HuH-7 (cell line): ENCODE results near the gene SBNO2.
A peak's percentile ranks its signal among the peaks of the same experiment; 100 is the strongest.

ENCODE experiments used
- DNase-seq: peaks from one replicate; pipeline ENCODE4 v3.0.0; 2011; ENCODE audit warnings: low spot score

The SBNO2 gene

DNA sequence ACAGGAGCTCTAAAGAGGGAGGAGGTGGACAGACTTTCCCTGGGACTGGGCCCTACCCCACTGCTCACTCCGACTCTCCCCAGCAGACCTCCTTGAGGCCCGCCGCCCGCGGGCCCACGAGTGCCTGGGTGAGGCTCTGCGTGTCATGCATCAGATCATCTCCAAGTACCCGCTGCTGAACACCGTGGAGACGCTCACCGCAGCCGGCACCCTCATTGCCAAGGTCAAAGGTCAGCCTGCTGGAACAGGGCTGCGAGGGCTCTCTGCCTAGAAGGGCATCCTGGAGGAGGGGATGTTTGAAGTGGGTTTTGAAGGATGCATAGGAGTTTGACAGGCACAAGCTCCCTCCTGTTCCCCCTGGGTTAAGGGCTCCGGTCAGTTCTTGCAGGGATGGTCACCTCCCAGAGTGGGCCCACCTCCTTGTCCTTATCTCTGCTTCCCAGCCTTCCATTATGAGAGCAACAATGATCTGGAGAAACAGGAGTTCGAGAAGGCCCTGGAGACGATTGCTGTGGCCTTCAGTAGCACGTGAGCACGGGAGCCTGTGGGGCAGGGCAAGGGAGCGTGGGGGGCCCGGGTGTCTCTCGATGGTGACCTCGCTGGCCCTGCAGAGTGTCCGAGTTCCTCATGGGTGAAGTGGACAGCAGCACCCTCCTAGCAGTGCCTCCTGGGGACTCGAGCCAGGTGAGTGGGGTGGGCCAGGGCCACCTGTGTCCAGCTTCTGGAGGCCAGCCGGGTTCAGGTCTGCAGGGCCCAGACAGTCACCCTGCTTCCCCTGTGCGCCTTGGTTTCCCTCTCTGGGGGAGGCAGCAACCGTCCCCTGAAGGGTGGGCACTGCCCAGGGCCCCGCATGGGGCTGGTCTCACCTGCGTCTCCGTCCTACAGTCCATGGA, 100.8 kb downstream of the SBNO2 start:
- no peak for DNase-seq

DNA sequence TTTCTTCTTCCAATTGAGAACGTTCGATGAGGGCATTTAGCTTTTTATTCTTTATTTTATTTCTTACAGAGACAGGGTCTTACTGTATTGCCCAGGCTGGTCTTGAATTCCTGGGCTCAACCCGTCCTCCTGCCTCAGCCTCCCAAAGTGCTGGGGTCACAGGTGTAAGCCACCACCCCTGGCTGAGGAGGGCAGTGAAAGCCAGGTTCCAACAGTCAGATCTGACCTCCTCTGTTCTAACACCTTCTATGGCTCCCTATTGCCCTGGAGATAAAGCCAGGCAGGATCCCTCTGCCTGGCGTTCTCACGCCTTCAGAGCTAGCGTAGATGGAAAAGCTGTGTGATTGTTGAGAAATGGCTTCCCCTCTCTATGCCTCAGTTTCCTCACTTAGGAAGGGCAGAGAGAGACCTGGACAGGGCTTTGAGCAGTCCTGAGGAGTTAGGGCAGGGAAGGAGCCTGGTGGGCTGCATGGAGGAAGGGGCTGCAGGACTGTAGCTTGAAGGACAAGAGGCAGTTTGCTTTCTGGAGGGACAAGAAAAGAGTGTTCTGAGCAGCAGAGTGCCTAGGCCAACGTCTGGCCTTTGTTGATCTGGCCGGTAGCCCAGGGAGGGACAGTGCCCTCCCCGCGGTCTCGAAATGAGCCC, 101.6 kb downstream of the SBNO2 start:
- no peak for DNase-seq

DNA sequence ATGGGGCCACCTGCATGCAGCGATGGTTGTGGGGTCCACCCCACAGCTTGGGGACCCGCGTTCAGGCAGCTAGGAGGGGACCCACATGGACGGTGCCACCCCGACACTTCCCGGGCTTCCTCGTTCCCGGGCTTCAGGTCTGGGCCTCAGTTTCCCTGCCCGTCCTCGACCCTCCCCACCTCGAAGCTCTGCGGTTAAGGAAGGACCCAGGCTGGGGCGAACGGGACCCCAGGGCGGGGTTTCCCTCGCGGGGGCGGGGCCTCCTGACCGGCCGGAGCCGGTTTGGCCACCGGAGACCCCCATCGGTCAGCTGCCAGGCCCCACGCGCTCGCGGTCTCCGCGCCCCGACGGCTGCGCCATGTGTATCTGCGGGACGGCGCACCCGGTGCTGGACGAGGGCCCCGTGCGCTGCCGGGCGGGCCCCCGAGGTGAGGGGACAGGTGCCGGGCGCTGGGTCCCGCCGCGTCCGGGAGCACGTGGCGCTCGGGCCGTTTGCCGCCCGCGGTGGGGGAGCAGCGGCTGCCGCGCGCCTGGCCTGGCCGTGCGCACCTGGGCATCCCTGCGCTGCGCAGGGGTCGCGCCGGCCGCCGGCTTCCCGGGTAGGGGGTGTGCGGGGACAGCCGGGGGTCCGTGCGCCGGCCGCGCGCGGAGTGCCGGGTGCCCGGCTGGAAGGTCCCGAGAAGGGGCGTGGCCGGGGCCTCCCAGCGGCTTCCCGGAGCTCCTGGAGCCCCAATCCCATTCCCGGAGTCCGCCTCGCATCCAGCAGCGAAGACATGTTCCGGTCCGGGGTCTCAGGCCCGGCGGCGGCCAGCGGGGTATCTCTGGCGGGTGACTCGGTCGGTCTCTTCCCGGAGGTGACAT, 102.9 kb downstream of the SBNO2 start:
- no peak for DNase-seq

DNA sequence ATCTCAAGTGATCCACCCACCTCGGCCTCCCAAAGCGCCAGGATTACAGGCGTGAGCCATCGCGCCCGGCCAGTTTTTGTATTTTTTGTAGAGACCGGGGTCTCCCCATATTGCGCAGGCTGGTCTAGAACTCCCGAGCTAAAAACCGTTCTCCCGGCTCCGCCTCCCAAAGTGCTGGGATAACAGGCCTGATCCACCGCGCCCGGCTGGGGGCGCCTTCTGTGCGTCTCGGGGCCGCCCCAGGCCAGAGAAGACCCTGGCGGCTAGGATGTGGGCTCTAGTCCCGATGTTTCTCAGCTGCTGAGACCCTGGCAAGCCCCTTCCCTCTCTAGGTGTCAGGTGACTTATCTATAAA, 103.5 kb downstream of the SBNO2 start:
- DNase-seq: no peak

GRCh38 chr19:1069009-1069779, 104.9 kb downstream of the SBNO2 start:
- DNase-seq: no peak

- DNase-seq: no peak
Observed at GRCh38 chr19:1068009-1069001, 105.8 kb downstream of the SBNO2 start.

GRCh38 chr19:1067341-1067957, 106.6 kb downstream of the SBNO2 start:
- DNase-seq: no peak

- peak; percentile 54 for DNase-seq
Observed at GRCh38 chr19:1066748-1067340, 107.2 kb downstream of the SBNO2 start, which contains the start of gene ARHGAP45. TSS of gene ARHGAP45 (plus strand) at chr19:1067167. CDS start at chr19:1067406, 239 bp downstream.

DNA sequence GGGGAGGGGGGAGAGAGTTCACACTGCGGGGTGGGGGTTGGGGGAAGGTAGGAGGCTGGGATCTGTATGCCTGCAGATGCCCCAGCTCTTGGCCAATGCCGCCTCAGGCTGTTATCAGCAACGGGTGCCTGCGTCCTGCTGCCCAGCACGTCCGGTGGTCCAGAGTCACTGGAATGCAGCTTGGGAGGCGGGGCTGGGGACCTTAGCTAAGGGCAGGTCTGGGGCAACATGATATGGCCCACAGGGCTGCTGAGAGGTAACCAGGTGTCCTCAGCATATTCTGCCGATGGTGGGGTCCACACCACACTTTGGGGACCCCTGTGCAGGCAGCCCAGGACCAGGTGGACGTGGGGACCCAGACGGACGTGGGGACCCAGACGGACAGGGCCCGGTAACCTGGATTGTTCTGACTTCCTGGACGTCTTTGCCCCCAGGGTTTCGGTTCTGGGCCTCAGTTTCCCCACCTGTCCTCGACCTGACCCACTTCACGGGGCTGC, 107.8 kb downstream of the SBNO2 start:
- peak; percentile 69 for DNase-seq

GRCh38 chr19:1065606-1066109, 108.4 kb downstream of the SBNO2 start:
- DNase-seq: peak; percentile 55

- DNase-seq: peak; percentile 80
Observed at GRCh38 chr19:1064661-1065605, 109.1 kb downstream of the SBNO2 start.

DNA sequence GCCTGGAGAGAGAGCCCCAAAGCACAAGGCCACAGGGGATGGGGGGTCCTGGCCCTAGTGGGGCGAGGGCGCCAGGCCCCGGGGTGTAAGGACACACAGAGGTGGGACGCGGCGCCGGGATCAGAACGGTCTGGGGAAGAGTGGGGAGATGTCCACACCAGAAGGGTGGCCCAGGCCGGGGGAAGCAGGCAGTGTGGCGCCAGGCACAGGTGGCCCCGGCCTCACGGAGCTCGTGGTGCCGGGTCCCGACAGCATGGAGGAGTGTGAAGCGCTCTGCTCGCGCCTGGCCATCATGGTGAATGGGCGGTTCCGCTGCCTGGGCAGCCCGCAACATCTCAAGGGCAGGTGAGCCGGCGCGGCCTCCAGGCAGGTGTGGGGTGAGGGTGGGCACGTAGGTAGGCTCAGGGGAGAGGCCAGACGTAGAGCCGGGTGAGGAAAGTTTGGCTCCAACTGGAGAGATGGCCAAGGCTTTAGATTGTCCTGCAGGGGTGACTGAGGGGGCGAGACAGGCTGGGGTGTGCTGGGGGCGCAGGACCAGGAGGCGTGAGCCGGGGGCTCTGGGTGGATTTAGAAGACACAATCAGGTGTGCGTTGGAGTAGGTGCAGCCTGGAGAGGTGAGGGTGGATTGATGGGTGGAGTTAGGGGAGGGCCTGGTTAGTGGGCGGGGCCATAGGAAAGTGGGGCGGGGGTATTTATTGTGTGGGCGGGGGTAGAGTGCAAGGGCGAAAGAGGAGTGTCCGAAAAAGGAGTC, 110.0 kb downstream of the SBNO2 start:
- peak; percentile 59 for DNase-seq

GRCh38 chr19:1063030-1063908, 110.8 kb downstream of the SBNO2 start:
- no peak for DNase-seq

DNA sequence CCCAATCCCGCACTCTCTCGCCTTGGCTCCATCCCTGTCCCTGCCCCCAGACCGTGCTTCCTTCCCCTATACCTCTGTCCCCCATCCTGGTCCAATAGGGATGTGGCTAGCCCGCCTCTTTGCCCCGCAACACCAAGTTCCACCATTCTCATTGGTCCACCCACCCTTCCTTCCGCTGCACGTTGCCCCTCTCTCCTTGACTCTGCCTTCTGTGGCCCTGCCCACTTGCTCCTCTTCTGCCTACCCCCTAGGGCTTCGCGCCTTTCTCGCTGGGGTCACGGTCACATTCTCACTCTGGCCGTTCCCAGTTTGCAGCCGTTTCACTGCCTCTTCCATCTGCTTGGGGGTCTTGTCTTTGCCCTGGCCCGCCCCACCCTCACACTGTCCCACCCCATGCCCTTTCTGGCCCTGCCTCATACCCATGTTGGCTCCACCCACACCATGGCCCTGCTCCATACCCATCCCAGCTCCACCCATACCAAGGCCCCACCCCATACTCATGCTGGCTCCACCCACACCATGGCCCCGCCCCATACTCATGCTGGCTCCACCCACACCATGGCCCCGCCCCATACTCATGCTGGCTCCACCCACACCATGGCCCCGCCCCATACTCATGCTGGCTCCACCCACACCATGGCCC, 111.6 kb downstream of the SBNO2 start:
- peak; percentile 67 for DNase-seq

GRCh38 chr19:1061987-1062386, 112.1 kb downstream of the SBNO2 start:
- no peak for DNase-seq

- no peak for DNase-seq
Observed at GRCh38 chr19:1060689-1061088, 113.4 kb downstream of the SBNO2 start.
